ENCODE measurements around the gene PXN. TPM values are rescaled to one million over a fixed set of nuclear protein-coding genes. Genes with fewer than 3 reads are reported as not detected.
"Not testable (repeated sequence)": the region's sequence is repeated elsewhere in the genome, so short reads cannot be mapped to it uniquely, and the experiment has no call there.

PXN gene
- total RNA-seq, 4 donors from 2014 or later = 36.3 to 54.0 (median 49.8) TPM

DNA sequence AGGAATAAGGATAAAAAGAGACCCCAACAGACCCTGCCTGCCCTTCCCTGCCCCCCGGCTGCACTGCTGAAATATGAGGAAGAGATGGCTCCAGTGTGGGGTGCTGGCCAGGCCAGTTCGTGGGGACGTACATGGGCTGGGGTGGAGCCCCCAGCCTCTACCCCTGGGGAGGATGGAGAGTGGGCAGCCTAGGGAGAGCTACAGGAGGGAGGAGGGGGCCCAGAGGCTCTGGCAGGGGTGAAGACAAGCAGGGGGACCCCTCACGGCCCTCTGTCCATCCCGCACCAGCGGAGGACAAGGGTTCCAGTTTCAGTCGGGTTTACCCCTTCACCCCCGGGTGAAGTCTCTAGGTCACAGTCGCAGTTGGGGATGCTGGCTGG lies 53.6 kb downstream of the PXN start:
- intact Hi-C loops (cut with DNase I; ENCODE audit: low total_unique reads) = no loop called here
- no peak for DNase-seq (ENCODE audit: low spot score in 2 of 2)
- no peak overlapping the region for H3K4me3 ChIP-seq (ENCODE audit: low read depth, poor library complexity, severe bottlenecking)
- no peak for TF ChIP-seq POLR2A (IDR thresholded peaks at IDR 0.05)
- TF ChIP-seq, protein P1, sequence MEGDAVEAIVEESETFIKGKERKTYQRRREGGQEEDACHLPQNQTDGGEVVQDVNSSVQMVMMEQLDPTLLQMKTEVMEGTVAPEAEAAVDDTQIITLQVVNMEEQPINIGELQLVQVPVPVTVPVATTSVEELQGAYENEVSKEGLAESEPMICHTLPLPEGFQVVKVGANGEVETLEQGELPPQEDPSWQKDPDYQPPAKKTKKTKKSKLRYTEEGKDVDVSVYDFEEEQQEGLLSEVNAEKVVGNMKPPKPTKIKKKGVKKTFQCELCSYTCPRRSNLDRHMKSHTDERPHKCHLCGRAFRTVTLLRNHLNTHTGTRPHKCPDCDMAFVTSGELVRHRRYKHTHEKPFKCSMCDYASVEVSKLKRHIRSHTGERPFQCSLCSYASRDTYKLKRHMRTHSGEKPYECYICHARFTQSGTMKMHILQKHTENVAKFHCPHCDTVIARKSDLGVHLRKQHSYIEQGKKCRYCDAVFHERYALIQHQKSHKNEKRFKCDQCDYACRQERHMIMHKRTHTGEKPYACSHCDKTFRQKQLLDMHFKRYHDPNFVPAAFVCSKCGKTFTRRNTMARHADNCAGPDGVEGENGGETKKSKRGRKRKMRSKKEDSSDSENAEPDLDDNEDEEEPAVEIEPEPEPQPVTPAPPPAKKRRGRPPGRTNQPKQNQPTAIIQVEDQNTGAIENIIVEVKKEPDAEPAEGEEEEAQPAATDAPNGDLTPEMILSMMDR (IDR thresholded peaks at IDR 0.05) = no peak
- 72 to 88% methylated on average over 9 of the region's 9 CpGs for WGBS, 2 donors

DNA sequence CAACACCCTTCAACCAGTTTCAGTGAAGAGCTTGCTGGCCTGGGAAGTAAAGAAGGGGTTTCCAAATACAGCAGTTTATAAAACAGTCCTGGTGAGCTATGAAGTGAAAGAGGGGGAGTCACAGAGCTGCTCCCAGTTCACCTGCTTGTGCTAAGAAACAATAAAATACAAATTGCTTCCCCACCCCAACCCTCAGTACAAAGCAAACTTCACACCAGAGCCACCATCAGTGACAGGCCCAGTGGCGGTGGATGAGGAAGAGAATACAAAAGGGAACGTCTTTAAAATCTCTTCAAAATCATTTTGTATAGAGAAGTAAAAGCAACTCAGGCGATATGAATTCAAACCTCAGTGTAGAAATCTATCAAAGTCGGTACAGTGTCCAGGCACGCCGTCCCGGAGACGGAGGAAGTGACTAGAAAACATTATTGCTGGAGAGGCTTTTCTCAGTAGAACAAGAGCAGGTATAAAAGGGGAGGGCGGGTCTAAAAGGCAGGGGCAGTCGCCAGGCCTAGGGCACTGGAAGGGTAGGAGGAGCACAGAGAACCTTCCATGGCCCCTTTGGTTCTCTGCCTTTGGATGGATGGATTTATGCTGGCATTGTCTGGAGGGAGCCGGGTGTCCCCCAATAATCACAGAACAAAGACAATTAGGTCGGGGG lies 54.2 kb downstream of the PXN start:
- 85 to 86% methylated on average over 12 of the region's 12 CpGs for WGBS, 2 donors
- H3K4me3 ChIP-seq (ENCODE audit: low read depth, poor library complexity, severe bottlenecking) = no peak overlapping the region
- intact Hi-C loops (cut with DNase I; ENCODE audit: low total_unique reads) = no loop called here
- TF ChIP-seq, protein P1 (IDR thresholded peaks at IDR 0.05) = no peak
- no peak for TF ChIP-seq POLR2A (IDR thresholded peaks at IDR 0.05)
- no peak for DNase-seq (ENCODE audit: low spot score in 2 of 2)

DNA sequence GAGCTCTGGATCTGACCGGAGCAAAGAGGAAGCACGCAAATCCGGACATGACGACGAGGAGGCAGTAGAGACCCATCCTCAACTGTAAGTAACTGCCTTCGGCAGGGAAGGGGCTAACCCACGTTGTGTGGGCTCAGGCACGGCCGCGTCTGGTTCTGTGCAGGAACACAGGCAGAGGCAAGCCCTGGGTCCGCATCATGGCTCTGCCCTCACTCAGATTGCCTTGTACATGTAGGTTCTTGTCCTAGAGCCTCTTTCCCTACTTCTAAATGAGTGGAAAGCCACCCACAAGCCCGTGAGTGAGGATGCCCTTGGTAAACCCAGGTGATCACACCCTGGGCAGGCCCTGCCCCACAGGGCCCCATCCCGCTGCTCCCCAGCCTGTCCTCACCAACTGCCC lies 55.7 kb downstream of the PXN start:
- no peak for TF ChIP-seq POLR2A (IDR thresholded peaks at IDR 0.05)
- TF ChIP-seq, protein P1 (IDR thresholded peaks at IDR 0.05) = no peak
- intact Hi-C loops (cut with DNase I; ENCODE audit: low total_unique reads) = no loop called here

DNA sequence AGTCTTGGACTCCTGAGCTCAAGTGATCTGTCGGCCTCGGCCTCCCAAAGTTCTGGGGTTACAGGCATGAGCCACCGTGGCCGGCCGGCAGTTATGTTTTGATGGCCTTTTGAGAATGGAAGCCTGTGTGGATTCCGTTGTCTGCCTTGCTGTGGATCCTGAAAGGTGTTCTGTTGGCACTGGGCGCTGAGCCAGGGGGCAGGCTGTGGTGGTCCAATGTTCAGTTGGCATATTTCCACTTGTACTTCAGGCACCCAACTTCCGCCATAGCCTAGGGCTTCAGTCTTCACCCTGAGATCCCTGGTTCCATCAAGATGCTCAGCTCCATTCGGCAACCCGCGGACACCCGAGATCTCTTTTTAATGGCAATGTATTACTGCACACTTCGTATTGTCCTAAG lies 58.3 kb downstream of the PXN start:
- no peak overlapping the region for H3K4me3 ChIP-seq (ENCODE audit: low read depth, poor library complexity, severe bottlenecking)
- WGBS, 2 donors = 96 to 98% methylated on average over 13 of the region's 13 CpGs
- TF ChIP-seq, protein P1 (IDR thresholded peaks at IDR 0.05) = no peak
- TF ChIP-seq POLR2A (IDR thresholded peaks at IDR 0.05) = no peak
- intact Hi-C loops (cut with DNase I; ENCODE audit: low total_unique reads) = no loop called here
- DNase-seq (ENCODE audit: low spot score in 2 of 2) = no peak

More for the DNA sequence above, 55.7 kb downstream of the PXN start:
- no peak for DNase-seq (ENCODE audit: low spot score in 2 of 2)
- no peak overlapping the region for H3K4me3 ChIP-seq (ENCODE audit: low read depth, poor library complexity, severe bottlenecking)
- 53 to 57% methylated on average over 12 to 13 of the region's 13 CpGs for WGBS, 2 donors

DNA sequence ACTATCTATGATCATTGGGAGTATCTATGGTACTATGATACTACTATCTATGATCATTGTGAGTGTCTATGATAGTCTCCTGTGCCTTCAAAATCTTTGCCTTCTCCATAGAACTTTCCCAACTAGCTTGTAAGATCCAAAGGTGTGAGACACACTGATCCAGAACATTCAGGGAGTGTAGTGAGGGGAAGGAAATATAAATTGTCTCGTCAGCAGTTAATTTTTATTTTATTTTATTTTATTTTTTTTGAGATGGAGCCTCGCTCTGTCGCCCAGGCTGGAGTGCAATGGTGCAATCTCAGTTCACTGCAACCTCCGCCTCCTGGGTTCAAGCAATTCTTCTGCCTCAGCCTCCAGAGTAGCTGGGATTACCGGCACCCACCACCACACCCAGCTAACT lies 58.7 kb downstream of the PXN start:
- DNase-seq (ENCODE audit: low spot score in 2 of 2); intact Hi-C loops (cut with DNase I; ENCODE audit: low total_unique reads); H3K4me3 ChIP-seq (ENCODE audit: low read depth, poor library complexity, severe bottlenecking): not testable (repeated sequence)
- WGBS, 2 donors = 91 to 94% methylated on average over 5 of the region's 5 CpGs

DNA sequence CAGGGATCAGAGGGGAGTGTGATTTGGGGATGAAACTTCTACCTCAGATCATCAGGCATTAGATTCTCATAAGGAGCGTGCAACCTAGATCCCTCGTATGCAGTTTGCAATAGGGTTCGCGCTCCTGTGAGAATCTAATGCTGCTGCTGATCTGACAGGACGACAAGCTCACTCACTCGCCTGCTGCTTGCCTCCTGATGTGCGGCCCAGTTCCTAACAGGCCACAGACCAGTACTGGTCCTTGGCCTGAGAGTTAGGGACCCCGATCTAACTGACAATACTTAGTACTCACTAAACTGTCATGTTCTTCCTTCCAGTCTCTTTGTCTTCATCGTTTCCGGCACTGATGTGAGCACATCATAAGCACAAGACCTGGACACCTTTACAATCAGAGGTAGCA lies 59.3 kb downstream of the PXN start:
- H3K4me3 ChIP-seq (ENCODE audit: low read depth, poor library complexity, severe bottlenecking) = no peak overlapping the region
- 94 to 96% methylated on average over 10 of the region's 10 CpGs for WGBS, 2 donors
- intact Hi-C loops (cut with DNase I; ENCODE audit: low total_unique reads) = no loop called here
- DNase-seq (ENCODE audit: low spot score in 2 of 2) = no peak
- TF ChIP-seq POLR2A (IDR thresholded peaks at IDR 0.05) = no peak
- TF ChIP-seq, protein P1 (IDR thresholded peaks at IDR 0.05) = no peak
